Activated B cell treated with CpG ODN at 0.5 μM for 24 hours (primary cell): ENCODE measurements around the gene VWA8. TPM values are rescaled to one million over a fixed set of nuclear protein-coding genes. Genes with fewer than 3 reads are reported as not detected.

ENCODE experiments used
- ATAC-seq: fragments of 200-7000 bp; cut with Tn5 transposase; one replicate; pipeline ENCODE4 v1.10.0; 2021; ENCODE audit warnings: low read depth, mild to moderate bottlenecking, moderate library complexity
- CTCF ChIA-PET: fragments of 350-600 bp; sonication (Branson Sonifier 250); formaldehyde crosslinking; loops from one replicate; lab custom pipeline; 2021; ENCODE audit warnings: antibody characterized with exemption; lab: Charles Lee
- POLR2A ChIA-PET: fragments of 350-600 bp; sonication (Branson Sonifier 250); formaldehyde crosslinking; loops from one replicate; lab custom pipeline; 2021; ENCODE audit warnings: antibody characterized with exemption; lab: Charles Lee
- DNase-seq: peaks from one replicate; pipeline ENCODE4 v3.0.0; 2022
- H3K27ac Mint-ChIP-seq: one replicate; pipeline ENCODE4 v1.8.0; 2020; ENCODE audit warnings: mixed read lengths
- H3K27me3 Mint-ChIP-seq: one replicate; pipeline ENCODE4 v1.8.0; 2021; ENCODE audit warnings: mixed read lengths
- H3K36me3 Mint-ChIP-seq: one replicate; pipeline ENCODE4 v1.8.0; 2021; ENCODE audit warnings: low read depth, mixed read lengths
- H3K4me1 Mint-ChIP-seq: one replicate; pipeline ENCODE4 v1.8.0; 2021; ENCODE audit warnings: mixed read lengths
- H3K4me3 Mint-ChIP-seq: one replicate; pipeline ENCODE4 v1.8.0; 2020; ENCODE audit warnings: mild to moderate bottlenecking, mixed read lengths
- H3K9me3 Mint-ChIP-seq: one replicate; pipeline ENCODE4 v1.8.0; 2020; ENCODE audit warnings: mixed read lengths
- CTCF ChIP-seq: fragments of 200-600 bp; IDR thresholded peaks from one replicate; pipeline ENCODE4 v1.8.0; 2022; ENCODE audit warnings: antibody characterized with exemption, mild to moderate bottlenecking
- intact Hi-C: fragments of 100-400 bp; cut with micrococcal nuclease; formaldehyde crosslinking; loops from one replicate; pipeline ENCODE4 v1.15.1; 2024
- total RNA-seq: library from RNA; stranded (reverse); gene quantifications from 2 replicates; pipeline ENCODE4 v1.2.3, GENCODE V29; 2022

The VWA8 gene
- total RNA-seq, 1 donor from 2014 or later: 21.7 TPM

- Mint-ChIP-seq H3K9me3 (no peaks in the 10 kb centered on the region), H3K4me1 (no peaks in the 10 kb centered on the region), H3K27ac (no peak overlapping the region), H3K36me3 (peaks cover 42% of the 10 kb centered on the region), H3K4me3 (no peak overlapping the region), H3K27me3 (no peaks in the 10 kb centered on the region)
- intact Hi-C loops: no loop called here
- no peak for TF ChIP-seq CTCF
- no peak for ATAC-seq
- ChIA-PET POLR2A (no interaction called here), CTCF (no interaction called here)
- DNase-seq: no peak
Measured at GRCh38 chr13:41614671-41615527, 346.0 kb downstream of the VWA8 start.

GRCh38 chr13:41613984-41614661 lies 346.8 kb downstream of the VWA8 start:
- H3K4me3 Mint-ChIP-seq: no peak overlapping the region
- H3K27me3 Mint-ChIP-seq: no peaks in the 10 kb centered on the region
- H3K9me3 Mint-ChIP-seq: no peaks in the 10 kb centered on the region
- ChIA-PET CTCF (no interaction called here), POLR2A (no interaction called here)
- H3K27ac Mint-ChIP-seq: no peak overlapping the region
- intact Hi-C loops: no loop called here
- no peaks in the 10 kb centered on the region for H3K4me1 Mint-ChIP-seq
- ATAC-seq (no peak), DNase-seq (no peak)
- TF ChIP-seq CTCF: no peak
- H3K36me3 Mint-ChIP-seq: peaks cover 47% of the 10 kb centered on the region

GRCh38 chr13:41613471-41613870 lies 347.4 kb downstream of the VWA8 start:
- no peak overlapping the region for H3K4me3 Mint-ChIP-seq
- ATAC-seq: no peak
- TF ChIP-seq CTCF: no peak
- no peak for DNase-seq
- H3K4me1 Mint-ChIP-seq: no peaks in the 10 kb centered on the region
- H3K9me3 Mint-ChIP-seq: no peaks in the 10 kb centered on the region
- CTCF ChIA-PET: no interaction called here
- H3K27me3 Mint-ChIP-seq: no peaks in the 10 kb centered on the region
- intact Hi-C loops: no loop called here
- peaks cover 50% of the 10 kb centered on the region for H3K36me3 Mint-ChIP-seq
- POLR2A ChIA-PET: no interaction called here
- no peak overlapping the region for H3K27ac Mint-ChIP-seq

GRCh38 chr13:41611385-41611784 lies 349.5 kb downstream of the VWA8 start:
- H3K4me3 Mint-ChIP-seq: no peak overlapping the region
- intact Hi-C loops: no loop called here
- POLR2A ChIA-PET: no interaction called here
- CTCF ChIA-PET: interaction anchor here (1.4 kb wide), 1 partner anchor 153 kb away, joined by 3 read pairs; no protein-coding TSS in a partner anchor
- peaks cover 52% of the 10 kb centered on the region for H3K36me3 Mint-ChIP-seq
- no peak for TF ChIP-seq CTCF
- ATAC-seq (no peak), DNase-seq (no peak)
- no peak overlapping the region for H3K27ac Mint-ChIP-seq
- no peaks in the 10 kb centered on the region for H3K4me1 Mint-ChIP-seq
- H3K9me3 Mint-ChIP-seq: no peaks in the 10 kb centered on the region
- no peaks in the 10 kb centered on the region for H3K27me3 Mint-ChIP-seq

- CTCF ChIA-PET: no interaction called here
- peaks cover 56% of the 10 kb centered on the region for H3K36me3 Mint-ChIP-seq
Measured at GRCh38 chr13:41610404-41610803, 350.5 kb downstream of the VWA8 start.

More at GRCh38 chr13:41610404-41610803, 350.5 kb downstream of the VWA8 start:
- H3K4me3 Mint-ChIP-seq: no peak overlapping the region
- DNase-seq: no peak
- no peaks in the 10 kb centered on the region for H3K27me3 Mint-ChIP-seq
- POLR2A ChIA-PET: no interaction called here
- intact Hi-C loops: no loop called here
- H3K27ac Mint-ChIP-seq: no peak overlapping the region
- ATAC-seq: no peak
- no peak for TF ChIP-seq CTCF
- no peaks in the 10 kb centered on the region for H3K4me1 Mint-ChIP-seq
- no peaks in the 10 kb centered on the region for H3K9me3 Mint-ChIP-seq
